Measurements from ENCODE around the gene RERE.

The RERE gene

GRCh38 chr1:8540971-8541370 is 276.5 kb downstream of the RERE start:
- H2BK12ac ChIP-seq (ENCODE audit: low read length), result no peak overlapping the region
- no peak overlapping the region for H4K91ac ChIP-seq (ENCODE audit: low read depth, low read length, poor library complexity)
- no peak overlapping the region for H3K4me3 ChIP-seq (ENCODE audit: low read length in 2 of 2)
- H3K4ac ChIP-seq (ENCODE audit: low read length), result no peak overlapping the region
- no peak overlapping the region for H3K4me2 ChIP-seq (ENCODE audit: insufficient read depth, low read length, poor library complexity, severe bottlenecking)
- H3K4me1 ChIP-seq (ENCODE audit: control insufficient read depth in 2 of 2, insufficient read depth in 1 of 2, low read depth in 1 of 2, low read length in 2 of 2), result no peaks in the 10 kb centered on the region
- peaks cover 0 to 16% of the 10 kb centered on the region in 2 donors for H3K9me3 ChIP-seq (replicated peaks in 1 of 2; ENCODE audit: control insufficient read depth in 2 of 2, insufficient read depth in 1 of 2, low read depth in 1 of 2, low read length in 2 of 2)
- no peaks in the 10 kb centered on the region for H3K79me1 ChIP-seq (ENCODE audit: low read depth, low read length)
- WGBS, 2 donors (ENCODE audit: extremely low coverage in 2 of 2, insufficient read length in 2 of 2, insufficient replicate concordance in 1 of 2), result no CpG with 5 or more reads among the region's 1 CpG
- H4K8ac ChIP-seq (ENCODE audit: low read depth, low read length), result no peak overlapping the region
- H2BK15ac ChIP-seq (ENCODE audit: low read length), result no peak overlapping the region
- H3K23ac ChIP-seq (ENCODE audit: low read depth, low read length, poor library complexity), result no peak overlapping the region
- H2AFZ ChIP-seq (ENCODE audit: low read length), result no peak overlapping the region
- H3K27me3 ChIP-seq (ENCODE audit: control insufficient read depth in 3 of 3, insufficient read depth in 3 of 3, low read depth in 1 of 3, low read length in 3 of 3), result no peaks in the 10 kb centered on the region
- H3K36me3 ChIP-seq (replicated peaks in 1 of 2; ENCODE audit: control insufficient read depth in 2 of 2, insufficient read depth in 2 of 2, low read length in 2 of 2), result peaks cover 5 to 91% of the 10 kb centered on the region in 2 donors
- H2BK120ac ChIP-seq (ENCODE audit: low read depth, low read length), result no peak overlapping the region
- DNase-seq (ENCODE audit: low spot score), result no peak
- no peak overlapping the region for H3K14ac ChIP-seq (ENCODE audit: low read length)
- no peak overlapping the region for H3K18ac ChIP-seq (ENCODE audit: low read length)
- H2BK5ac ChIP-seq (ENCODE audit: low read length), result no peak overlapping the region
- H2AK5ac ChIP-seq (ENCODE audit: low read depth, low read length), result no peak overlapping the region
- no peak overlapping the region for H3K9ac ChIP-seq (ENCODE audit: low read depth, low read length, poor library complexity)
- no peak overlapping the region for H3K27ac ChIP-seq (replicated peaks; ENCODE audit: low read length)

GRCh38 chr1:8540261-8540941 is 277.0 kb downstream of the RERE start:
- H3K79me1 ChIP-seq (ENCODE audit: low read depth, low read length), result no peaks in the 10 kb centered on the region

GRCh38 chr1:8539683-8540082 is 277.8 kb downstream of the RERE start:
- Histone ChIP-seq H4K91ac (ENCODE audit: low read depth, low read length, poor library complexity) (no peak overlapping the region), H4K8ac (ENCODE audit: low read depth, low read length) (no peak overlapping the region), H3K4ac (ENCODE audit: low read length) (no peak overlapping the region), H3K14ac (ENCODE audit: low read length) (no peak overlapping the region), H3K4me2 (ENCODE audit: insufficient read depth, low read length, poor library complexity, severe bottlenecking) (no peak overlapping the region), H3K18ac (ENCODE audit: low read length) (no peak overlapping the region), H3K27me3 (ENCODE audit: control insufficient read depth in 3 of 3, insufficient read depth in 3 of 3, low read depth in 1 of 3, low read length in 3 of 3) (no peaks in the 10 kb centered on the region), H2BK12ac (ENCODE audit: low read length) (no peak overlapping the region), H2BK15ac (ENCODE audit: low read length) (no peak overlapping the region), H3K9me3 (replicated peaks in 1 of 2; ENCODE audit: control insufficient read depth in 2 of 2, insufficient read depth in 1 of 2, low read depth in 1 of 2, low read length in 2 of 2) (peaks cover 0 to 12% of the 10 kb centered on the region in 2 donors), H2AK5ac (ENCODE audit: low read depth, low read length) (no peak overlapping the region), H3K4me3 (ENCODE audit: low read length in 2 of 2) (no peak overlapping the region), H2BK5ac (ENCODE audit: low read length) (no peak overlapping the region), H3K79me1 (ENCODE audit: low read depth, low read length) (no peaks in the 10 kb centered on the region), H2AFZ (ENCODE audit: low read length) (no peak overlapping the region), H2BK120ac (ENCODE audit: low read depth, low read length) (no peak overlapping the region), H3K27ac (replicated peaks; ENCODE audit: low read length) (no peak overlapping the region), H3K36me3 (replicated peaks in 1 of 2; ENCODE audit: control insufficient read depth in 2 of 2, insufficient read depth in 2 of 2, low read length in 2 of 2) (peaks cover 2 to 85% of the 10 kb centered on the region in 2 donors), H3K9ac (ENCODE audit: low read depth, low read length, poor library complexity) (no peak overlapping the region), H3K23ac (ENCODE audit: low read depth, low read length, poor library complexity) (no peak overlapping the region), H3K4me1 (ENCODE audit: control insufficient read depth in 2 of 2, insufficient read depth in 1 of 2, low read depth in 1 of 2, low read length in 2 of 2) (no peaks in the 10 kb centered on the region)
- DNase-seq (ENCODE audit: low spot score), result no peak
- WGBS, 2 donors (ENCODE audit: extremely low coverage in 2 of 2, insufficient read length in 2 of 2, insufficient replicate concordance in 1 of 2), result no CpG with 5 or more reads among the region's 4 CpGs

More at GRCh38 chr1:8540261-8540941, 277.0 kb downstream of the RERE start:
- Histone ChIP-seq H4K8ac (ENCODE audit: low read depth, low read length) (no peak overlapping the region), H3K4ac (ENCODE audit: low read length) (no peak overlapping the region), H2BK12ac (ENCODE audit: low read length) (no peak overlapping the region), H3K18ac (ENCODE audit: low read length) (no peak overlapping the region), H2AFZ (ENCODE audit: low read length) (no peak overlapping the region), H3K4me2 (ENCODE audit: insufficient read depth, low read length, poor library complexity, severe bottlenecking) (no peak overlapping the region), H3K36me3 (replicated peaks in 1 of 2; ENCODE audit: control insufficient read depth in 2 of 2, insufficient read depth in 2 of 2, low read length in 2 of 2) (peaks cover 5 to 88% of the 10 kb centered on the region in 2 donors), H3K9ac (ENCODE audit: low read depth, low read length, poor library complexity) (no peak overlapping the region), H2BK5ac (ENCODE audit: low read length) (no peak overlapping the region), H2BK15ac (ENCODE audit: low read length) (no peak overlapping the region), H2BK120ac (ENCODE audit: low read depth, low read length) (no peak overlapping the region), H3K27me3 (ENCODE audit: control insufficient read depth in 3 of 3, insufficient read depth in 3 of 3, low read depth in 1 of 3, low read length in 3 of 3) (no peaks in the 10 kb centered on the region), H3K9me3 (replicated peaks in 1 of 2; ENCODE audit: control insufficient read depth in 2 of 2, insufficient read depth in 1 of 2, low read depth in 1 of 2, low read length in 2 of 2) (peaks cover 0 to 16% of the 10 kb centered on the region in 2 donors), H4K91ac (ENCODE audit: low read depth, low read length, poor library complexity) (no peak overlapping the region), H3K4me3 (ENCODE audit: low read length in 2 of 2) (no peak overlapping the region), H3K4me1 (ENCODE audit: control insufficient read depth in 2 of 2, insufficient read depth in 1 of 2, low read depth in 1 of 2, low read length in 2 of 2) (no peaks in the 10 kb centered on the region), H3K27ac (replicated peaks; ENCODE audit: low read length) (no peak overlapping the region), H2AK5ac (ENCODE audit: low read depth, low read length) (no peak overlapping the region), H3K23ac (ENCODE audit: low read depth, low read length, poor library complexity) (no peak overlapping the region), H3K14ac (ENCODE audit: low read length) (no peak overlapping the region)
- no peak for DNase-seq (ENCODE audit: low spot score)
- no CpG with 5 or more reads among the region's 3 CpGs for WGBS, 2 donors (ENCODE audit: extremely low coverage in 2 of 2, insufficient read length in 2 of 2, insufficient replicate concordance in 1 of 2)

DNA sequence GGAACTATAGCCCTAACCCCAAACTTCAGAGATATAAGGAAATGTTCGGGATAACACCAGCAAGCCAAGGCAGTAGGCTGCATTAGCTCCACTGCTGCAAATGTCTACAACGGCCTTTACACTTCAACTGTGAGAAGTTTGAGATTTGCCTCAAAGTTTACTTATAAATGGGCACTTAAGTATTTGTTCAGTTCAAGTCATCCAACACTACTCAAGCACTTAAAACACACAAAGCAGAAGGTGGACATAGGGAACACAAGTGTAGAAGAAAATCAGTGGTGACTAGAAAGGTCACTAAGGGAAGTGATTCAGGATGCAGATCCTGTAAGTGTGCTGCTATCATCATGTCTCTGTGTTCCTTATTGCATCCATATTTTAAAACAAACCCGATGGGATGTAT is 278.9 kb downstream of the RERE start:
- no peak overlapping the region for H3K18ac ChIP-seq (ENCODE audit: low read length)
- no peak overlapping the region for H2BK12ac ChIP-seq (ENCODE audit: low read length)
- no peaks in the 10 kb centered on the region for H3K4me1 ChIP-seq (ENCODE audit: control insufficient read depth in 2 of 2, insufficient read depth in 1 of 2, low read depth in 1 of 2, low read length in 2 of 2)
- peaks cover 2 to 82% of the 10 kb centered on the region in 2 donors for H3K36me3 ChIP-seq (replicated peaks in 1 of 2; ENCODE audit: control insufficient read depth in 2 of 2, insufficient read depth in 2 of 2, low read length in 2 of 2)
- no peak overlapping the region for H3K27ac ChIP-seq (replicated peaks; ENCODE audit: low read length)
- H3K79me1 ChIP-seq (ENCODE audit: low read depth, low read length), result no peaks in the 10 kb centered on the region
- no peaks in the 10 kb centered on the region for H3K27me3 ChIP-seq (ENCODE audit: control insufficient read depth in 3 of 3, insufficient read depth in 3 of 3, low read depth in 1 of 3, low read length in 3 of 3)
- H2AK5ac ChIP-seq (ENCODE audit: low read depth, low read length), result no peak overlapping the region
- H3K4me2 ChIP-seq (ENCODE audit: insufficient read depth, low read length, poor library complexity, severe bottlenecking), result no peak overlapping the region
- no peak overlapping the region for H4K91ac ChIP-seq (ENCODE audit: low read depth, low read length, poor library complexity)
- H4K8ac ChIP-seq (ENCODE audit: low read depth, low read length), result no peak overlapping the region
- H3K23ac ChIP-seq (ENCODE audit: low read depth, low read length, poor library complexity), result no peak overlapping the region
- DNase-seq (ENCODE audit: low spot score), result no peak
- no peak overlapping the region for H3K9ac ChIP-seq (ENCODE audit: low read depth, low read length, poor library complexity)
- H3K9me3 ChIP-seq (replicated peaks in 1 of 2; ENCODE audit: control insufficient read depth in 2 of 2, insufficient read depth in 1 of 2, low read depth in 1 of 2, low read length in 2 of 2), result peaks cover 0 to under 1% of the 10 kb centered on the region in 2 donors
- H2AFZ ChIP-seq (ENCODE audit: low read length), result no peak overlapping the region
- no peak overlapping the region for H3K4ac ChIP-seq (ENCODE audit: low read length)
- H3K14ac ChIP-seq (ENCODE audit: low read length), result no peak overlapping the region
- WGBS, 2 donors (ENCODE audit: extremely low coverage in 2 of 2, insufficient read length in 2 of 2, insufficient replicate concordance in 1 of 2), result no CpG with 5 or more reads among the region's 3 CpGs
- no peak overlapping the region for H2BK120ac ChIP-seq (ENCODE audit: low read depth, low read length)
- H2BK5ac ChIP-seq (ENCODE audit: low read length), result no peak overlapping the region
- H3K4me3 ChIP-seq (ENCODE audit: low read length in 2 of 2), result no peak overlapping the region
- no peak overlapping the region for H2BK15ac ChIP-seq (ENCODE audit: low read length)

Measured in neuronal stem cell (in vitro differentiated cells).